G401.6 (cell line): Measurements from ENCODE around the gene ST6GAL2.

Experiments
- FAIRE-seq: peaks from 2 replicates; lab custom pipeline; 2012; peaks lifted over from hg19 to GRCh38; lab: Jason Lieb, UNC

Gene ST6GAL2

DNA sequence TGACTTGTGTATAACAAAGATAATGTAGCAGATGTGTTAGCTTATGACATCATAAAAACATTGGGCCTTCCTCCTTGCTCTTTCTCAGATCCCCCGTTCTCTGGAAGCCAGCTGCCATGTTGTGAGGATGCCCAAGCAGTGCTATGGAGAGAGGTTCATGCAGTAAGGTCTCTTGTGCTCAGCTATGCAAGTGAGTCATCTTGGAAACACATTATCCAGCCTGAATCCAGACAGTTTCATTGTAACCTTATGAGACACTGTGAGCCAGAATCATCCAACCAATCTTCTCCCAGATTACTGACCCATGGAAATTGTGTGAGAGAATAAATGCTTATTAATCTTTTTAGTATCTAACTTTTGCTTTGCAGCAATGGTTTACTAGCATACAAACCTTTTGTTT, 60.8 kb downstream of the ST6GAL2 start:
- FAIRE-seq: no peak

- FAIRE-seq: no peak
These were observed 69.0 kb downstream of the ST6GAL2 start for GRCh38 chr2:106816974-106817373.

- FAIRE-seq: no peak
These were observed 73.1 kb downstream of the ST6GAL2 start for GRCh38 chr2:106812841-106813240.

DNA sequence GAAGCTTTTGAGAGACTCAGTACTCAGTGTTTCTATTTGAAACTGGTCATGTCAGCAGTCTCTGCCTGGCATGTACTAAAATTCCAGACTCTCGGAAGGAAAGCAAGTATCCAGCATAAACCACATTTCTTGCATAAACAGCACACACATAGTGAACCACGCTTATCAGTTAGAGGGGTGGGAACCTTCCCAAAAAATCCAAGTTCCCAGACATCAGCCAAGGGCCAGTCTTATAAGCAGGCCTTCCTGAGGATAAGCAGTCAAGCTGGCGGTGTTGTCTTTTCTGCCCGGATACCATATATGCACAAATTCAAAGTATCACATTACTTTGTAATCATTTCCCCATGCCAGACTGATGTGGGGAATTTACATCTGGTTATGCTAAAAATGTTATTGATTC, 73.6 kb downstream of the ST6GAL2 start:
- no peak for FAIRE-seq

DNA sequence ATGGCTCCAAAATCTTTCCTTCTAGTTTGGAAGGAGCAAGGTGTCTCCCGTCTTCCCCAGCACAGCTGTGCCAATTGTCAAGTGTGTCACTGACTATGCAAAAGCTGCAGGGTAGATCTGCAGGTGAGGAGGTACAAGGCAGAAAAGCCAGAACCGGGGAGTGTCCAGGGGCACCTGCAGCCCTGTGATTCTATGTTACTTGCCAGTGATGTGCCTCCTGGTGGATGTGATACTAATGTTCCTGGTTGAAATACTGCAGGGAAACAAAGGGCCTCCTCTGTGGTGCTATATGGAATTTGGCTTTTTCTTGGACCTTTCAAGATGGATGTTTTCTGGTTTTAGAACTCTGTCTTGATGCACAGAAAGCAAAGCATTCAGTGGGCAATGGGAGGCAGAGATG, 80.3 kb downstream of the ST6GAL2 start:
- FAIRE-seq: no peak

GRCh38 chr2:106804161-106804560, 81.8 kb downstream of the ST6GAL2 start:
- FAIRE-seq: no peak

DNA sequence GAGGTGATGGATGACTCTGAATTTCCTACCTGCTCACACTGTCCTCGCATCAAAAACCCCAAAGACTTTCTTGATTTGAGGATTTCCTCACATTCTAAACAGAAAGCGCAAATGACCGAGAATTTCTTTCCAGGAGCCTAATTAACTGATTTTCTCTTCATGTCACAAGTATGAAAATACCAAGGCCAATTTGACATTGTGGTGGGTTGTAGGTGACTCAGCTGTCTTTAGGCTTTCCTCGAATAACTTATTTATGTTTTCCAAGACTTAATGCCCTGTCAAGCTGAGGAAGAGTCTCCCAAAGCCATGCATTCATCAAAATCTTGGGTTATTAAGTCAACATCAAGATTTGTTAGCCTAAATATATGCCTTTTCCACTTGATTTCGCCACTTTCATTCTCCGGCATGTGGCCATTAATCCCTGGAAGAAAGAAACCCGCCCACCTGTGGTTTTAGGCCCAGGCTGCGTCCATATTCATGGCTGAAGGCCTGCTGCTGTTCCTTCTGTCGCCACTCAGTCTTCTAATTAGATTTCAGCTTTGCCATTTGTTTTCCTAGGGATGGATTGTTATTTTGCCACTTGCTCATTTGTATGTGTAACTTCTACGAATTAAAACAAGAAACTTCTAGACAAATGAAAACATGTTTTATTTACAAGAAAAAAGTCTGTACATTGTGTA, 84.9 kb downstream of the ST6GAL2 start:
- no peak for FAIRE-seq

DNA sequence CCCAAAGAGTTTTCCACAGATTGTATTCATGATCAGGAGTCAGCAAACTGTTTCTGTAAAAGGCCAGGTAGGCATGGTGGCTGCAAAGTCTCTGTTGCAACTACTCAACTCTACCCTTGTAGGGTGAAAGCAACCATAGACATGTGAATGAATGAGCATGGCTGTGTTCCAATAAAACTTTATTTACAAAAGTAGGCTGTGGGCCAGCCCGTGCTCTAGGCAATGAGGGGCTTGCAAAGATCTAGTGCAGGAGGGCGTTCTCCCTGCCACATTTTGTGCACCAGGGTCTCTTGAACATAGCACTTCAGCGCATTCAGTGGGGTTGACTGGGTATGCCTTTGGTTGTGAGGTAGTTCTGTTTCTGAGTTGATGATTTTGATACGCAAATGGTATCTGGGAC, 85.8 kb downstream of the ST6GAL2 start:
- FAIRE-seq: no peak

DNA sequence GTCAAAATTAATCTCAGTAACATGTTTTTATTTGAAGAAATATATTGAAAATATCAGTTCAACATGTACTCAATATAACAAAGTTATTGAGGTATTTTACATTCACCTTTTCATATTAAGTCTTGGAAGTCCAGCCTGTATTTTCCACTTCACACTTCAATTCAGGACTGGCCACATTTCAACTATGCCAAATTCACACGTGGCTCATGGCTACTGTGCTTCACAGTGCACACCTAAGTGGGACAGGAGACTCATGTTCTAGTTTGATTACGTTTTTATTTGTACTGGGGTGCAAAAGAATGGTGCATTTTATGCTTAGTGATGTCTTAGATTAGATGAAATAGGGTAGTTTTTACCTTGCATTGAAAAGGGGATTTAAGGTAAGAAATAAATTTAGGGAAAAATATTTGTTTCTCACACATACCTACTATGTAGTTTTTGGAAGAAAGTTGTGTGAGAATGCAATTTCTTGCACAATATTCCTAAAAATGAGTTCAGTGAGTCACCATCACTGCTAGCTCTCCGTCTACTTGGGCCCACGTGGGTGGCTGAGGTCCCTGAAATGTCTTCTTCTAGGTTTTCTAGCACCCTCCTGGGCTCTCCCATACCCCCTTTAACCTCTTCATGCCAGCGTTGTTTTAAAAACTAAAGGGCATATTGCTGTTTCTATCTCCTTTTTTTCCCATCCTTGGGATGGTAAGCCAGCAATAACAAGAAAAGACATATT, 87.0 kb downstream of the ST6GAL2 start:
- FAIRE-seq: no peak

- no peak for FAIRE-seq
These were observed 88.5 kb downstream of the ST6GAL2 start for GRCh38 chr2:106797494-106797893.

- no peak for FAIRE-seq
These were observed 93.3 kb downstream of the ST6GAL2 start for GRCh38 chr2:106792671-106793070.

DNA sequence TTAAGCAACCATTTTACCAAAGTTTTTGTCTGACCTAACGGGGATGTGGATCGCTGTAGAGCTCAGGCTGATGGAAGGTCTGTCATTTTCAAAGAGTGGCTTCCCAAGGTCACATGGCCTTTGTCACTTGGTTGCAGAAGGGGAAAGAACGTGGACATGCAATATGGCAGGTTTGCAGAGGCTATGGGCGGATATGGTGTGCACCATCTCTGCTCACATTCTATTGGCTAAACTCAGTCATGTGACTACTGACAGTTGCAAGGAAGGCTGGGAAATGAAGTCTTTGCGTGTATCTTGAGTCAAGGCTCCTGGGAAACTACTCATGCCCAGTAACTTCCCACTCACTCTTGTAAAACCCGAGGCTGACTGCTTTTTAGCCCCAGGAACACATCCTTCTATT, 96.8 kb downstream of the ST6GAL2 start:
- FAIRE-seq: no peak

DNA sequence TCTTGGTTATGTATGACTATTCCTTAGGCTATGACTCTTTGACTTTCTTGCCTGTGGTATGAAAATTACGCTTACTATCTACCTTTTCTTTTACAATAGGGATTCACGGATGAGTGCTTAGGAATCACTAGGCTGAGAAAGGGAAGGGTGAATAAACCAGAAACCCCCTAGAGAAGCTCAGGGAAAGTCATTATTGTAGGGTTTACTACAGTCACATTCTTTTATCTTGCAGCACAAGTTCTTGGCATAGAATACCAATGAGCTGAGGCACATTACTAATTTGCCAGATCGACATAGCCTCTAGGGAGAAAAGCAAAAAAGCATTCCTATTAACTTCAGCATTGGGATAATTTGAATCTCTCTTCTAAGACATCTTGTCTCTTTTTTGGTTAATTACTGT, 103.3 kb downstream of the ST6GAL2 start:
- no peak for FAIRE-seq

DNA sequence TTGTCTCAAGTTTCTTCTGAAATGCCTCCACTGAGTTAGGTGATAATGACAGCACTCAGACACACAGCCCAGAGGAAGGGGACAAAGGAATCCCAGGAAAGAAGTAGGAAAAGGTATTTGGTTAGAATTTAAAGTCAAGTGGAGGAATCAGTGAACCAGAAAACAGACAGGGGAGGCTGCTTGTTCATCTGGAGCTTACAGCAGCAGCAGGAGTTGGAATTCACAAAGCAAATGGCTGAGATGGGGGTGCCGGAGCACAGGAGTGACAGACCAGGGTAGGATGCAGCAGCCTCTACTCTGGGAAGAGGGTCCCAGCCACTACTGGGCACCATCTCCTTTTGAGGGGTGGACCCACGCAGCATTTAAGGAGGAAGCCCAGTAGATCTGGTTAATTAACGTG, 104.8 kb downstream of the ST6GAL2 start:
- no peak for FAIRE-seq

DNA sequence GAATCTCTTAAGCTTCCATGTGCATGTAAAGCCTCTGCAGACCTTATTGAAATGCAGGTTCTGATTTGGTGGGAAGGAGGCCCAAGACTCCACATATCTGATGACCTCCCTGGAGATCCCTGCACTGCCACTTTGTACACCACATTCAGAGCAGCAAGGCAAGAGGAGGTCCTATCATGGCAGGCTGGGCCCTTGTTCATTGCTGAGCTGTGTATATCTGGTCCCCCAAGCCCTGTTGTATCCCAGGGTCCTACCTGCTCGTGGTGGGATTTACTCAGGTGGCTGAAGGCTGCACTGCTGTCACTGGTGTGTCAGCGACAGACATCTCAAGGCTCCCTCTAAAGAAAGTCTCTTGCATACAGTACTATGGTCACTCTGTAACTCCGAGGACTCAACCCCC, 114.2 kb downstream of the ST6GAL2 start:
- FAIRE-seq: no peak

GRCh38 chr2:106770986-106771385, 115.0 kb downstream of the ST6GAL2 start:
- no peak for FAIRE-seq

DNA sequence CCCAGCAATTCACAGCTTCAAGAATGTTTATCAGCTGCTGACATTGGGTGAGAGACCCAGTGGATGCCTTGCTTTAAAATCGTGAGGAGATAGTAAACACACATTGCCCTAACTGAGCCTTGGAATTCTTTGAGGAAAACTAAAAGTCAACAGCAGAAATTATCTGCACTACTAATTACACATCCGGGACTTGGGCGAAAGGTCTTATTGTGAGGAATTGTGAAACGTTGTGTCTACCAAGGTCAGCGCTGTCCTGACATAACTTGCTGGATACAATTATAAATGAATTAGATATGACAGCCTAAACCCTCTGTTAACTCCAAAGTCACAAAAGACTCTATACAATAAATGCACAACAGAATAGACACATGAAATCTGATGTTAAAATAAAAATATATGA, 121.4 kb downstream of the ST6GAL2 start:
- FAIRE-seq: no peak

DNA sequence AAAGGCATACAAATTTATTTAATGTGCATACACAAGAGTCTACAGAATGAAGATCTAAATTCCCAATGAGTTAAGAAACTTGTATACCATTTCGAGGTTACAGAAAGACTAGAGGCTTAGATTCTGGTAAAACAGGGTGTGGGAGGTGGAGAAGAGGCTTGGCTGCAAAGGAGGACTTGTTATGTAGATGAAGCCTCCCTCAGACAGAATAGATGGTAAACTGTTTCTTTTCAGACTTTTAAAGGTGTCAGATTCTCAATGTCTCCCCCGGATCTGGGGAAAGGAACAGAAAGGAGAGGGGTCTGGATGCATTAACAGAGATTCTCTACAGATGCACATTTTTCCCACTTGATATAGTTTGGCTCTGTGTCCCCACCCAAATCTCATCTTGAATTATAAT, 126.0 kb downstream of the ST6GAL2 start:
- no peak for FAIRE-seq

DNA sequence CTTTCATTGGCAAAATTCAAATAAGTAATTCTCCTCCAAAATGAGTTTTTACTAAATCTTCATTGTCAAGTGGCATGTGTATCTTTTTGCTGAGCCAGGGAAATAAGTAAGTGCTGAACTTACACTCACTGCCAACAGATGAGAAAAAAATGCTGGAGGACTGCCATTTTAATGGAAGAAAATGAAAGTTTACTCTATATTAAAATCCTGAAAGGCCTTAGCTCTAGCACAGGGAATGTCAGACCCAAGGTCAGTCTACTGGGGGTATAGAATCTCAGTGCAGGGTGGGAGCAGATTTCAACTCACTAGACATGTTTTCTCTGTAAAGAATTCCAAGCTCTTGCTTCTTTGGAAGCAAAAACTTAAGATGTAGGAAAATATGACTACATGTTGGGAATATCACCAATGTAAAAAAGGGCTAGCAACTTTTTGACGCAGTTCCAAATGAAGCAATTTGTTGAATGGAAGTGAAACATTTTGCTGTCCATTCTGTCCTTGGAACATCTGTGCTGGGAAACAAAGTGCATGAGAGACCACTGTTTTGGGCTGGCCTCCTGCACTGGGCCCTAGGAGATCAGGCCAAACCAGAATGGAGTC, 127.0 kb downstream of the ST6GAL2 start:
- no peak for FAIRE-seq
